Measurements from ENCODE around the gene PTGFRN.
"Not testable (repeated sequence)": the region's sequence is repeated elsewhere in the genome, so short reads cannot be mapped to it uniquely, and the experiment has no call there.

- TF ChIP-seq ATF3 (IDR thresholded peaks at IDR 0.05); POLR2AphosphoS5 (IDR thresholded peaks at IDR 0.05; ENCODE audit: low read depth, low read length); ZBTB33 (IDR thresholded peaks at IDR 0.05; ENCODE audit: extremely low read depth, insufficient replicate concordance, low read length); RAD21 (IDR thresholded peaks at IDR 0.05; ENCODE audit: low read depth); POLR2A (IDR thresholded peaks at IDR 0.05; ENCODE audit: borderline replicate concordance, extremely low read depth, insufficient read depth, insufficient read length); EZH2 (IDR thresholded peaks at IDR 0.05); CTCF (IDR thresholded peaks at IDR 0.05 in 2 of 3, conservative IDR thresholded peaks at IDR 0.05 in 1 of 3; ENCODE audit: borderline replicate concordance in 1 of 3, insufficient read depth in 1 of 3, low read depth in 2 of 3, low read length in 2 of 3): not testable (repeated sequence)
Measured at GRCh38 chr1:116939780-116940543, 30.2 kb downstream of the PTGFRN start.

Measured in HCT116 (cell line).